GM12878 (cell line): ENCODE measurements around the gene SORCS2. TPM values are rescaled to one million over a fixed set of nuclear protein-coding genes. Genes with fewer than 3 reads are reported as not detected.

Source experiments
- ATAC-seq: fragments of 200-7000 bp; cut with Tn5 transposase; 3 replicates; pipeline ENCODE4 v1.9.1; 2020; ENCODE audit warnings: mild to moderate bottlenecking, moderate library complexity
- BruUV-seq: library from RNA; stranded (reverse); fragments of 400-500 nt; replicated peaks from 2 replicates; lab custom pipeline; 2021; lab: Mats Ljungman, UMichigan
- CTCF ChIA-PET: fragments of 300-600 bp; sonication (Branson Sonifier 250); formaldehyde crosslinking; extraction: SDS; loops from one replicate; lab custom pipeline; 2021; ENCODE audit warnings: inconsistent platforms; lab: Yijun Ruan, JAX
- POLR2A ChIA-PET: fragments of 350-600 bp; formaldehyde crosslinking; extraction: SDS; loops from one replicate; lab custom pipeline; 2021; ENCODE audit warnings: inconsistent platforms; lab: Charles Lee
- RAD21 ChIA-PET: fragments of 300-600 bp; sonication (Branson Sonifier 250); formaldehyde crosslinking; loops from one replicate; lab custom pipeline; 2023; ENCODE audit warnings: antibody characterized with exemption; ENCODE audit not compliant: unreplicated experiment; lab: Charles Lee
- SMC1A ChIA-PET: fragments of 300-600 bp; sonication (Branson Sonifier 250); formaldehyde crosslinking; loops from one replicate; lab custom pipeline; 2023; ENCODE audit not compliant: unreplicated experiment, uncharacterized antibody; lab: Charles Lee
- DNase-seq: peaks from one replicate; pipeline ENCODE4 v3.0.0-alpha.2; 2011; ENCODE audit warnings: low read depth, low spot score
- FAIRE-seq: peaks from 3 replicates; lab custom pipeline; 2011; peaks lifted over from hg19 to GRCh38; lab: Jason Lieb, UNC
- H2AFZ ChIP-seq: 2 replicates; pipeline ENCODE4 v1.6.0; 2011; ENCODE audit warnings: low read depth, low read length, control low read depth; ENCODE audit not compliant: control insufficient read depth
- H3K27ac ChIP-seq: 2 replicates; pipeline ENCODE4 v1.5.1; 2011; ENCODE audit warnings: control low read depth; ENCODE audit not compliant: control insufficient read depth, insufficient read depth
- H3K27me3 ChIP-seq, 2 experiments: replicated peaks in 1 of 2; 2 replicates each; pipeline versions ENCODE4 v1.6.0 to v1.6.1; 2011; ENCODE audit warnings: low read length in 1 of 2; ENCODE audit not compliant: control insufficient read depth in 2 of 2, insufficient read depth in 2 of 2
- H3K36me3 ChIP-seq, 2 experiments: 2 replicates each; pipeline ENCODE4 v1.5.1; 2011; ENCODE audit warnings: low read length in 1 of 2; ENCODE audit not compliant: control insufficient read depth in 2 of 2, insufficient read depth in 2 of 2
- H3K4me1 ChIP-seq: 2 replicates; pipeline ENCODE4 v1.6.1; 2011; ENCODE audit warnings: mild to moderate bottlenecking, low read length, moderate library complexity, mixed read lengths; ENCODE audit not compliant: control insufficient read depth, insufficient read depth
- H3K4me2 ChIP-seq: 2 replicates; pipeline ENCODE4 v1.6.0; 2011; ENCODE audit warnings: control low read depth; ENCODE audit not compliant: control insufficient read depth, insufficient read depth
- H3K4me3 ChIP-seq: fragments of 200-600 bp; sonication (generic); 2 replicates; pipeline ENCODE4 v1.5.1; 2016
- H3K79me2 ChIP-seq: 2 replicates; pipeline ENCODE4 v1.6.0; 2011; ENCODE audit warnings: low read length; ENCODE audit not compliant: control insufficient read depth, insufficient read depth
- H3K9ac ChIP-seq: 2 replicates; pipeline ENCODE4 v1.8.0; 2011; ENCODE audit warnings: low read length, control low read depth, mixed read lengths; ENCODE audit not compliant: control insufficient read depth, insufficient read depth
- H3K9me3 ChIP-seq: replicated peaks from 3 replicates; pipeline ENCODE4 v1.5.1; 2011; ENCODE audit warnings: mild to moderate bottlenecking, low read length; ENCODE audit not compliant: control insufficient read depth, insufficient read depth
- H4K20me1 ChIP-seq: 2 replicates; pipeline ENCODE4 v1.6.0; 2011; ENCODE audit not compliant: control insufficient read depth, insufficient read depth
- CREB1 ChIP-seq: IDR thresholded peaks from 2 replicates; pipeline ENCODE4 v1.6.1; 2012; ENCODE audit warnings: low read depth, mild to moderate bottlenecking, inconsistent platforms
- ESRRA ChIP-seq: IDR thresholded peaks from 2 replicates; pipeline ENCODE4 v1.6.1; 2012; ENCODE audit warnings: mild to moderate bottlenecking, low read length, improper control_type of control experiment
- HDAC2 ChIP-seq: fragments of 200-600 bp; sonication (generic); IDR thresholded peaks from 2 replicates; pipeline ENCODE4 v1.6.1; 2017
- JUNB ChIP-seq: IDR thresholded peaks from 2 replicates; pipeline ENCODE4 v1.6.1; 2016; ENCODE audit warnings: antibody characterized with exemption, mild to moderate bottlenecking
- MEF2B ChIP-seq: fragments of 450-650 bp; IDR thresholded peaks from 2 replicates; pipeline ENCODE4 v1.6.1; 2018; ENCODE audit warnings: mild to moderate bottlenecking, moderate library complexity; ENCODE audit not compliant: partially characterized antibody, poor library complexity, severe bottlenecking
- MYC ChIP-seq: IDR thresholded peaks from 2 replicates; pipeline ENCODE4 v1.6.1; 2011; ENCODE audit warnings: mild to moderate bottlenecking, low read length, moderate library complexity, inconsistent platforms; ENCODE audit not compliant: insufficient read depth, insufficient replicate concordance, insufficient read length, severe bottlenecking
- PML ChIP-seq: IDR thresholded peaks from 2 replicates; pipeline ENCODE4 v1.6.1; 2012; ENCODE audit warnings: low read length, inconsistent platforms
- SMAD5 ChIP-seq: IDR thresholded peaks from 2 replicates; pipeline ENCODE4 v1.6.1; 2016; ENCODE audit warnings: antibody characterized with exemption, low read depth
- SREBF1 ChIP-seq: IDR thresholded peaks from 2 replicates; pipeline ENCODE4 v1.6.1; 2012; ENCODE audit warnings: mild to moderate bottlenecking, low read length
- ZNF274 ChIP-seq: IDR thresholded peaks from one replicate; pipeline ENCODE4 v1.8.0; 2011; ENCODE audit not compliant: insufficient read length, insufficient read depth
- ZSCAN29 ChIP-seq: fragments of 450-650 bp; IDR thresholded peaks from 2 replicates; pipeline ENCODE4 v1.6.1; 2017; ENCODE audit warnings: mild to moderate bottlenecking, moderate library complexity
- WGBS: methylation state at CpG from one replicate; pipeline ENCODE4 v1.1.6; 2016; ENCODE audit warnings: low lambda C conversion rate; ENCODE audit not compliant: insufficient replicate concordance, insufficient coverage; ENCODE audit errors: missing lambda C conversion rate; 5-methylcytosine and 5-hydroxymethylcytosine counted together
- in situ Hi-C: fragments of 300-500 bp; cut with MboI; formaldehyde crosslinking; loops from 9 replicates; pipeline ENCODE4 v1.14.3; 2018; ENCODE audit warnings: mixed read lengths
- intact Hi-C: fragments of 100-400 bp; cut with micrococcal nuclease; formaldehyde crosslinking; loops from one replicate; pipeline ENCODE4 v1.14.2; 2022; ENCODE audit not compliant: unreplicated experiment
- polyA plus RNA-seq, 11 experiments: library from polyadenylated mRNA; depleted of rRNA in 4 of 11; unstranded in 6 of 11; stranded (reverse) in 5 of 11; fragments of >200 nt; fragmentation: Nextera tagmentation in 4 of 11; fragmentation: Illumina TruSeq in 1 of 11; extraction: Ambion mirVana in 4 of 11; extraction: Trizol in 1 of 11; gene quantifications; 1 replicate in 1 of 11; 2 replicates in 10 of 11; pipeline versions ENCODE4 v1.2.1 to v1.2.3, GENCODE V29; 2011 to 2016; ENCODE audit warnings: inconsistent platforms in 2 of 11, missing spikeins in 2 of 11, low read depth in 1 of 11
- total RNA-seq, 4 experiments: library from RNA; depleted of rRNA in 3 of 4; stranded (reverse); fragments of >200 nt in 3 of 4; fragmentation: Illumina TruSeq in 1 of 4; extraction: Trizol in 1 of 4; gene quantifications; 2 replicates each; pipeline versions ENCODE4 v1.2.1 to v1.2.3, GENCODE V29; 2013 to 2021
- TF ChIP-seq, protein P1 (sequence below): fragments of 450-650 bp; IDR thresholded peaks from 2 replicates; pipeline ENCODE4 v1.6.1; 2017; ENCODE audit warnings: mild to moderate bottlenecking, low read depth, inconsistent platforms; ENCODE audit not compliant: poor library complexity, severe bottlenecking
- TF ChIP-seq, protein P2 (sequence below): fragments of 450-650 bp; IDR thresholded peaks from 2 replicates; pipeline ENCODE4 v1.6.1; 2017; ENCODE audit warnings: mild to moderate bottlenecking, moderate library complexity
- TF ChIP-seq, protein P3 (sequence below): fragments of 150-350 bp; IDR thresholded peaks from 2 replicates; pipeline ENCODE4 v1.6.1; 2014; ENCODE audit warnings: mild to moderate bottlenecking, low read depth, low read length

The SORCS2 gene
- total and polyA plus RNA-seq, 10 of the 15 experiments (the other 5 are each of a cell fraction or from before 2014, with no cell fraction given) = 0.01 to 0.15 (median 0.05) TPM; not detected in 5

DNA sequence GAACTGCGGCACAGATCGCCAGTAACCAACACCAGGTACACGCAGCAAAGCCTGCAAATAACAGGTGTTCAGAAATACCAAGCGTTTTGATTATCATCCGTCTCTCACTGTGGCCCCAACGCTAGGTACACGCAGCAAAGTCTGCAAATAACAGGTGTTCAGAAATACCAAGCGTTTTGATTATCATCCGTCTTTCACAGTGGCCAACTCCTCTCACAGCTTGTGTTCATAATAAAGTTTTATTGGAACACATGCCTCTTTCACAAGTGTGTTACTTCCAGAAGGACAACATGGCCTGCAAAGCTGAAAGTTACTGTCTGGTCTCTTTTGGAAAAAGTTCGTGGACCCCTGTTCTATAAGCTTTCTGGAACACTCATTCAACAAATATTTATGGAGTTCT, 594.2 kb downstream of the SORCS2 start:
- no TSS peak for BruUV-seq

DNA sequence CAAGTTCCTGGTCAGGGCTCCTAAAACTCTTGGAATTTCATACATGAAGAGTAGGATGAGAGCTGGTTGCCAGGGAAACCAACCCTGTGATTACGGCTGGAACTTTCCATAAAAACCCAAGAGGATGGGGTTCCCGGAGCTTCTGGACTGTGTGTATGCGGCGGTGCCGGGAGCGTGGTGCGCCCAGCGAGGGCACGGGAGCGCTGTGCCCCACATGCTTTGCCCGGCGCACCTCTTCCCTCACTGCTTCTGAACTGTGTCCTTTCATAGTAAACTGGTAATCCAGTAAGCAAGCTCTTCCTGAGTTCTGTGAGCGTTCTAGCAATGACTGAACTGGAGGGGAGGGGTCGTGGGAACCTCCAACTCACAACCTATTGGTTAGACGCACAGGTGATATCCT, 594.7 kb downstream of the SORCS2 start:
- Histone ChIP-seq H3K4me2 (no peak overlapping the region), H3K27me3 (no peaks in the 10 kb centered on the region; a peak in 2 of 4 replicates), H3K79me2 (no peaks in the 10 kb centered on the region), H4K20me1 (no peaks in the 10 kb centered on the region), H3K27ac (no peak overlapping the region), H2AFZ (no peak overlapping the region), H3K36me3 (no peaks in the 10 kb centered on the region), H3K4me3 (no peak overlapping the region), H3K9me3 (no peaks in the 10 kb centered on the region), H3K4me1 (peaks cover 12% of the 10 kb centered on the region), H3K9ac (no peak overlapping the region)
- intact Hi-C loops = no loop called here
- no peak for FAIRE-seq
- ChIA-PET RAD21 (no interaction called here), CTCF (no interaction called here), SMC1A (interaction anchor here (0.6 kb wide), 1 partner anchor 181 kb away, joined by 3 read pairs; no protein-coding TSS in a partner anchor), POLR2A (no interaction called here)
- ATAC-seq = no peak
- no TSS peak for BruUV-seq
- in situ Hi-C loops = no loop called here
- no peak for DNase-seq
- WGBS = 63% methylated on average over 15 of the region's 15 CpGs
- TF ChIP-seq, protein P1, sequence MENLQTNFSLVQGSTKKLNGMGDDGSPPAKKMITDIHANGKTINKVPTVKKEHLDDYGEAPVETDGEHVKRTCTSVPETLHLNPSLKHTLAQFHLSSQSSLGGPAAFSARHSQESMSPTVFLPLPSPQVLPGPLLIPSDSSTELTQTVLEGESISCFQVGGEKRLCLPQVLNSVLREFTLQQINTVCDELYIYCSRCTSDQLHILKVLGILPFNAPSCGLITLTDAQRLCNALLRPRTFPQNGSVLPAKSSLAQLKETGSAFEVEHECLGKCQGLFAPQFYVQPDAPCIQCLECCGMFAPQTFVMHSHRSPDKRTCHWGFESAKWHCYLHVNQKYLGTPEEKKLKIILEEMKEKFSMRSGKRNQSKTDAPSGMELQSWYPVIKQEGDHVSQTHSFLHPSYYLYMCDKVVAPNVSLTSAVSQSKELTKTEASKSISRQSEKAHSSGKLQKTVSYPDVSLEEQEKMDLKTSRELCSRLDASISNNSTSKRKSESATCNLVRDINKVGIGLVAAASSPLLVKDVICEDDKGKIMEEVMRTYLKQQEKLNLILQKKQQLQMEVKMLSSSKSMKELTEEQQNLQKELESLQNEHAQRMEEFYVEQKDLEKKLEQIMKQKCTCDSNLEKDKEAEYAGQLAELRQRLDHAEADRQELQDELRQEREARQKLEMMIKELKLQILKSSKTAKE = no peak
- TF ChIP-seq ZNF274 (no peak), CREB1 (no peak), HDAC2 (no peak), ZSCAN29 (no peak)
- TF ChIP-seq, protein P2, sequence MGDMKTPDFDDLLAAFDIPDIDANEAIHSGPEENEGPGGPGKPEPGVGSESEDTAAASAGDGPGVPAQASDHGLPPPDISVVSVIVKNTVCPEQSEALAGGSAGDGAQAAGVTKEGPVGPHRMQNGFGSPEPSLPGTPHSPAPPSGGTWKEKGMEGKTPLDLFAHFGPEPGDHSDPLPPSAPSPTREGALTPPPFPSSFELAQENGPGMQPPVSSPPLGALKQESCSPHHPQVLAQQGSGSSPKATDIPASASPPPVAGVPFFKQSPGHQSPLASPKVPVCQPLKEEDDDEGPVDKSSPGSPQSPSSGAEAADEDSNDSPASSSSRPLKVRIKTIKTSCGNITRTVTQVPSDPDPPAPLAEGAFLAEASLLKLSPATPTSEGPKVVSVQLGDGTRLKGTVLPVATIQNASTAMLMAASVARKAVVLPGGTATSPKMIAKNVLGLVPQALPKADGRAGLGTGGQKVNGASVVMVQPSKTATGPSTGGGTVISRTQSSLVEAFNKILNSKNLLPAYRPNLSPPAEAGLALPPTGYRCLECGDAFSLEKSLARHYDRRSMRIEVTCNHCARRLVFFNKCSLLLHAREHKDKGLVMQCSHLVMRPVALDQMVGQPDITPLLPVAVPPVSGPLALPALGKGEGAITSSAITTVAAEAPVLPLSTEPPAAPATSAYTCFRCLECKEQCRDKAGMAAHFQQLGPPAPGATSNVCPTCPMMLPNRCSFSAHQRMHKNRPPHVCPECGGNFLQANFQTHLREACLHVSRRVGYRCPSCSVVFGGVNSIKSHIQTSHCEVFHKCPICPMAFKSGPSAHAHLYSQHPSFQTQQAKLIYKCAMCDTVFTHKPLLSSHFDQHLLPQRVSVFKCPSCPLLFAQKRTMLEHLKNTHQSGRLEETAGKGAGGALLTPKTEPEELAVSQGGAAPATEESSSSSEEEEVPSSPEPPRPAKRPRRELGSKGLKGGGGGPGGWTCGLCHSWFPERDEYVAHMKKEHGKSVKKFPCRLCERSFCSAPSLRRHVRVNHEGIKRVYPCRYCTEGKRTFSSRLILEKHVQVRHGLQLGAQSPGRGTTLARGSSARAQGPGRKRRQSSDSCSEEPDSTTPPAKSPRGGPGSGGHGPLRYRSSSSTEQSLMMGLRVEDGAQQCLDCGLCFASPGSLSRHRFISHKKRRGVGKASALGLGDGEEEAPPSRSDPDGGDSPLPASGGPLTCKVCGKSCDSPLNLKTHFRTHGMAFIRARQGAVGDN = no peak
- TF ChIP-seq, protein P3, sequence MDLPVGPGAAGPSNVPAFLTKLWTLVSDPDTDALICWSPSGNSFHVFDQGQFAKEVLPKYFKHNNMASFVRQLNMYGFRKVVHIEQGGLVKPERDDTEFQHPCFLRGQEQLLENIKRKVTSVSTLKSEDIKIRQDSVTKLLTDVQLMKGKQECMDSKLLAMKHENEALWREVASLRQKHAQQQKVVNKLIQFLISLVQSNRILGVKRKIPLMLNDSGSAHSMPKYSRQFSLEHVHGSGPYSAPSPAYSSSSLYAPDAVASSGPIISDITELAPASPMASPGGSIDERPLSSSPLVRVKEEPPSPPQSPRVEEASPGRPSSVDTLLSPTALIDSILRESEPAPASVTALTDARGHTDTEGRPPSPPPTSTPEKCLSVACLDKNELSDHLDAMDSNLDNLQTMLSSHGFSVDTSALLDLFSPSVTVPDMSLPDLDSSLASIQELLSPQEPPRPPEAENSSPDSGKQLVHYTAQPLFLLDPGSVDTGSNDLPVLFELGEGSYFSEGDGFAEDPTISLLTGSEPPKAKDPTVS = no peak

More for the DNA sequence above, 594.2 kb downstream of the SORCS2 start:
- Histone ChIP-seq H3K36me3 (no peaks in the 10 kb centered on the region), H2AFZ (no peak overlapping the region), H3K27me3 (no peaks in the 10 kb centered on the region; a peak in 2 of 4 replicates), H3K79me2 (no peaks in the 10 kb centered on the region), H3K9me3 (no peaks in the 10 kb centered on the region), H3K9ac (no peak overlapping the region), H3K4me3 (no peak overlapping the region), H3K4me2 (no peak overlapping the region), H4K20me1 (no peaks in the 10 kb centered on the region), H3K4me1 (peaks cover 15% of the 10 kb centered on the region), H3K27ac (no peak overlapping the region)
- ChIA-PET SMC1A (interaction anchor here (0.6 kb wide), 1 partner anchor 182 kb away, joined by 3 read pairs; no protein-coding TSS in a partner anchor), RAD21 (no interaction called here), POLR2A (no interaction called here), CTCF (no interaction called here)
- FAIRE-seq (no peak), DNase-seq (no peak), ATAC-seq (no peak)
- in situ Hi-C loops = no loop called here
- TF ChIP-seq MEF2B = no peak
- no peak for TF ChIP-seq SMAD5
- no peak for TF ChIP-seq ESRRA
- TF ChIP-seq MYC = no peak
- TF ChIP-seq PML = no peak
- TF ChIP-seq SREBF1 = no peak
- no peak for TF ChIP-seq JUNB
- WGBS = 84% methylated on average over 10 of the region's 10 CpGs
- intact Hi-C loops = no loop called here
